ENCODE measurements around the gene CD58.

CD58 gene

DNA sequence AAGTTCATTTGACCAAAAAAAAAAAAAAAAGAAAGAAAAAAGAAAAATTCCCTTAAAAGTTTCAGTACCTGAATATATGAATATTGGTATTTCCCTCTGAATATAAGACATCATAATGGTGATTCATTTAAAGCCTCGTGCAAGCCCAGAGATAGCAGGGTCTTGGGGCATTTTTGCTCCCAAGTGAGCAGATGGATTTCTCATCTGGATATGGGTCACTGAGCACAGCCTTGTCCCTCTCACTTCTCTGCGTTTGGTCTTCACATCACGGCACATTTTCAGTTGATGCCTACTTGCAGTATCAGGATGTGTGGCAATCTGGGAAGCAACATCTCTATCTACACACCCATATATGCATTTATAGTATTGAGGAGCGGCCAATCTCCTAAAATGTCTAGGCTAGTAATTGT is 12.7 kb downstream of the CD58 start:
- Histone ChIP-seq H3K4me1 (ENCODE audit: control insufficient read depth, insufficient read depth, low read length) (no peaks in the 10 kb centered on the region; the same call in none of the 2 replicates), H3K4me3 (ENCODE audit: low read depth, low read length) (no peak overlapping the region), H3K9me3 (ENCODE audit: control insufficient read depth, insufficient read depth, low read depth, low read length) (no peaks in the 10 kb centered on the region), H3K27ac (ENCODE audit: extremely low read depth, low read depth, low read length) (no peak overlapping the region), H3K36me3 (ENCODE audit: control insufficient read depth in 2 of 2, insufficient read depth in 1 of 2, low read length in 2 of 2) (no peaks in the 10 kb centered on the region)
- ChIA-PET CTCF (no interaction called here), POLR2A (interaction anchor here (0.7 kb wide), 1 partner anchor 16 kb away, joined by 3 read pairs; no protein-coding TSS in a partner anchor)
- TF ChIP-seq MEIS1 (CRISPR knock-in tag; IDR thresholded peaks at IDR 0.05; ENCODE audit: borderline replicate concordance) (no peak), ZNF626 (tag by site-specific recombination; IDR thresholded peaks at IDR 0.05) (no peak), ZNF354C (tag by site-specific recombination; IDR thresholded peaks at IDR 0.05; ENCODE audit: borderline replicate concordance, low read depth) (no peak), RBAK (tag by site-specific recombination; IDR thresholded peaks at IDR 0.05) (no peak), ZNF174 (tag by site-specific recombination; IDR thresholded peaks at IDR 0.05) (no peak), GLIS1 (tag by site-specific recombination; IDR thresholded peaks at IDR 0.05) (no peak)
- TF ChIP-seq, protein P1, sequence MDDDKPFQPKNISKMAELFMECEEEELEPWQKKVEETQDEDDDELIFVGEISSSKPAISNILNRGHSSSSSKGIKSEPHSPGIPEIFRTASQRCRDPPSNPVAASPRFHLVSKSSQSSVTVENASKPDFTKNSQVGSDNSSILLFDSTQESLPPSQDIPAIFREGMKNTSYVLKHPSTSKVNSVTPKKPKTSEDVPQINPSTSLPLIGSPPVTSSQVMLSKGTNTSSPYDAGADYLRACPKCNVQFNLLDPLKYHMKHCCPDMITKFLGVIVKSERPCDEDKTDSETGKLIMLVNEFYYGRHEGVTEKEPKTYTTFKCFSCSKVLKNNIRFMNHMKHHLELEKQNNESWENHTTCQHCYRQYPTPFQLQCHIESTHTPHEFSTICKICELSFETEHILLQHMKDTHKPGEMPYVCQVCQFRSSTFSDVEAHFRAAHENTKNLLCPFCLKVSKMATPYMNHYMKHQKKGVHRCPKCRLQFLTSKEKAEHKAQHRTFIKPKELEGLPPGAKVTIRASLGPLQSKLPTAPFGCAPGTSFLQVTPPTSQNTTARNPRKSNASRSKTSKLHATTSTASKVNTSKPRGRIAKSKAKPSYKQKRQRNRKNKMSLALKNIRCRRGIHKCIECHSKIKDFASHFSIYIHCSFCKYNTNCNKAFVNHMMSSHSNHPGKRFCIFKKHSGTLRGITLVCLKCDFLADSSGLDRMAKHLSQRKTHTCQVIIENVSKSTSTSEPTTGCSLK (tag by site-specific recombination; IDR thresholded peaks at IDR 0.05), result no peak

DNA sequence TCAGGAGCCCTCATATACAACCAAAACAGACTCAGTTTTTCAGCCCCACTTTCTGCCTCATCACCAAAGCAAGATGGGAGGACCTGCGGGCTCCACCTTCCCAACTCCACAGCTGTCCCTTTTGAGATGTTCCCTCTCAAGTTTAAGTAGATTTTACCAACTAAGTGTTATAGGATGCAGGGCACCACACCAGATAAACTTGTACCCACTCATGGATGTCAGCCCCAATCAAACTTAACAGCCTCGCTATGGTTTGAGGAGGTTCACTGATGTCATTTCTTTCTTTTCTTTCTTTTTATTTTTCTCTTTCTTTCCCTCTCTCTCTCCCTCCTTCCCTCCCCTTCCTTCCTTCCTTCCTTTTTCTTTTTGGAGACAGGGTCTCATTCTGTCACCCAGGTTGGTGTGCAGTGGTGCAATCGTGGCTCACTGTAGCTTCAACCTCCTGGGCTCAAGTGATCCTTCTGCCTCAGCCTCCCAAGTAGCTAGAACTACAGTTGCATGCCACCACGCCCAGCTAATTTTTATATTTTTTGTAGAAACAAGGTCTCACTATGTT is 13.4 kb downstream of the CD58 start:
- TF ChIP-seq, protein P2, sequence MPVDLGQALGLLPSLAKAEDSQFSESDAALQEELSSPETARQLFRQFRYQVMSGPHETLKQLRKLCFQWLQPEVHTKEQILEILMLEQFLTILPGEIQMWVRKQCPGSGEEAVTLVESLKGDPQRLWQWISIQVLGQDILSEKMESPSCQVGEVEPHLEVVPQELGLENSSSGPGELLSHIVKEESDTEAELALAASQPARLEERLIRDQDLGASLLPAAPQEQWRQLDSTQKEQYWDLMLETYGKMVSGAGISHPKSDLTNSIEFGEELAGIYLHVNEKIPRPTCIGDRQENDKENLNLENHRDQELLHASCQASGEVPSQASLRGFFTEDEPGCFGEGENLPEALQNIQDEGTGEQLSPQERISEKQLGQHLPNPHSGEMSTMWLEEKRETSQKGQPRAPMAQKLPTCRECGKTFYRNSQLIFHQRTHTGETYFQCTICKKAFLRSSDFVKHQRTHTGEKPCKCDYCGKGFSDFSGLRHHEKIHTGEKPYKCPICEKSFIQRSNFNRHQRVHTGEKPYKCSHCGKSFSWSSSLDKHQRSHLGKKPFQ (tag by site-specific recombination; IDR thresholded peaks at IDR 0.05), result no peak
- TF ChIP-seq ZNF366 (tag by site-specific recombination; conservative IDR thresholded peaks at IDR 0.05), result peak; percentile 72
- Histone ChIP-seq H3K27ac (ENCODE audit: extremely low read depth, low read depth, low read length) (no peak overlapping the region), H3K4me1 (ENCODE audit: control insufficient read depth, insufficient read depth, low read length) (no peaks in the 10 kb centered on the region; the same call in none of the 2 replicates), H3K4me3 (ENCODE audit: low read depth, low read length) (no peak overlapping the region), H3K36me3 (ENCODE audit: control insufficient read depth in 2 of 2, insufficient read depth in 1 of 2, low read length in 2 of 2) (no peaks in the 10 kb centered on the region), H3K9me3 (ENCODE audit: control insufficient read depth, insufficient read depth, low read depth, low read length) (no peaks in the 10 kb centered on the region)
- ChIA-PET CTCF (interaction anchor here (0.6 to 1.1 kb wide), 2 partner anchors 13 to 762 kb away, joined by 3 read pairs; partner anchors contain the start of gene CD58), POLR2A (interaction anchor here (0.7 kb wide), 1 partner anchor 16 kb away, joined by 3 read pairs; no protein-coding TSS in a partner anchor)

DNA sequence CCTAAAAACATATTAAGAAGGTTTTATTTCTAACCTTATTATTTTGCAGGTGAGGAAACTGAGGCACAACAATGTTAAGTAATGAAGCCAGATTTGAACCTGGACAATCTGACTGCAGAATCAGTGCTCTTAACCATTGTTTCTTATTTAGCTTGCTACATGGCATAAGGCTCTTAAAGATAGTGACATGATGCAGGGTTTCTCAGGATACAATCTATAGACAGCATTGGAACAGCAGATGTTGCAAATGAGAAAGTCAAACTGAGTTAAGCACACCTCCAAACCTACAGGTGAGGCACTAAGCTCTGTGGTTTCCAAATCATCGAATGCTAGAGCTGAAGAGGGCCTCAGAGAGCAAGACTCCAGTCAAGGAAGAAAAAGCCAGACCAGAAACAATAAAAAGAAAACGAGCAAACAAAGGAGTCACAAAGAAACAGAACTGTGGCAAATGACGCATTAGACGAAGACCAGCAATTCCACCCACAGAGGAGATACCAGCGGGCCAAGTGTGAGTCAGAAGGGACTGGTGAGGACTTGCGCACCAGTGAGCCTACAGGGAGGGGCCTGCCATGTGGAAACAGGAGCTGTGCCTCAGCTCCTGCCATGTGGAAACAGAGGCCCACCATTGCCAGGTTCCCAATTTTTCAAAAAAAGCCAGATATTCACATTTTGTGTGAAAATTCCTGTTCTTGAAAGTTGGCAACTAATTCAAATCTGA is 14.4 kb downstream of the CD58 start:
- Histone ChIP-seq H3K4me3 (ENCODE audit: low read depth, low read length) (no peak overlapping the region), H3K27ac (ENCODE audit: extremely low read depth, low read depth, low read length) (no peak overlapping the region), H3K9me3 (ENCODE audit: control insufficient read depth, insufficient read depth, low read depth, low read length) (no peaks in the 10 kb centered on the region), H3K36me3 (ENCODE audit: control insufficient read depth in 2 of 2, insufficient read depth in 1 of 2, low read length in 2 of 2) (no peaks in the 10 kb centered on the region), H3K4me1 (ENCODE audit: control insufficient read depth, insufficient read depth, low read length) (no peaks in the 10 kb centered on the region; the same call in none of the 2 replicates)
- TF ChIP-seq ZNF629 (tag by site-specific recombination; IDR thresholded peaks at IDR 0.05) (peak; percentile 55), ZFHX2 (tag by site-specific recombination; conservative IDR thresholded peaks at IDR 0.05) (peak; percentile 53), ZNF140 (tag by site-specific recombination; IDR thresholded peaks at IDR 0.05) (peak; percentile 98), ZNF529 (tag by site-specific recombination; IDR thresholded peaks at IDR 0.05; ENCODE audit: insufficient replicate concordance) (no peak), ZFP37 (tag by site-specific recombination; IDR thresholded peaks at IDR 0.05) (no peak), ZNF2 (tag by site-specific recombination; IDR thresholded peaks at IDR 0.05) (peak; percentile 64; the same call in 1 of the 2 replicates), ZNF335 (tag by site-specific recombination; conservative IDR thresholded peaks at IDR 0.05) (0 out of 2 replicates have a peak, but pooled peaks have one; percentile 26), SP7 (tag by site-specific recombination; IDR thresholded peaks at IDR 0.05) (0 out of 2 replicates have a peak, but pooled peaks have one; percentile 19), PRDM1 (tag by site-specific recombination; IDR thresholded peaks at IDR 0.05) (peak; percentile 61), EGR2 (tag by site-specific recombination; IDR thresholded peaks at IDR 0.05; ENCODE audit: low read depth) (0 out of 2 replicates have a peak, but pooled peaks have one; percentile 16), ZNF701 (tag by site-specific recombination; IDR thresholded peaks at IDR 0.05) (no peak), ZNF600 (tag by site-specific recombination; IDR thresholded peaks at IDR 0.05) (peak; percentile 85)
- ChIA-PET CTCF (interaction anchor here (0.6 to 1.1 kb wide), 2 partner anchors 14 to 761 kb away, joined by 3 read pairs; partner anchors contain the start of gene CD58), POLR2A (no interaction called here)

All from HEK293 (cell line).